ENCODE measurements around the gene DCAF15.

The DCAF15 gene

DNA sequence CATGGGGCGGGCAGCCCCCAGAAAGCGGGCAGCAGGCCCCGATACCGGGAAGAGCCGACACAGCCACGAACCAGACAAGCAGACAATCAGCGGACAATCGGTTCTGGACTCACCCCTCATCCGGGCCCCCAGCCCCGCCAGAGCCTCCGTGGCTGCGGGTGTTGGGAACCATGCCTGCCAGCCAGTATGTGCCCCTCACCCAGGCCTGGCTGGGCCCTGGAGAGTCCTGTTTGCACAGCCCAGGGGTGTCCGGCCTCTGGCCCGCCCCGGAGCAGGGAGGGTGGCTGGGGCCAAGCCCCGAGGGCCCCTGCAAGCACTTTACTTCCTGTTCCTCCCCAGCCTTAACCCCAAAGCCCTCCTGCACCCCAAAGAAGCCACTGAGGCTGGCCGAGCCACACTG, 21.9 kb upstream of the DCAF15 start:
- no peak for DNase-seq (ENCODE audit: low read depth)

DNA sequence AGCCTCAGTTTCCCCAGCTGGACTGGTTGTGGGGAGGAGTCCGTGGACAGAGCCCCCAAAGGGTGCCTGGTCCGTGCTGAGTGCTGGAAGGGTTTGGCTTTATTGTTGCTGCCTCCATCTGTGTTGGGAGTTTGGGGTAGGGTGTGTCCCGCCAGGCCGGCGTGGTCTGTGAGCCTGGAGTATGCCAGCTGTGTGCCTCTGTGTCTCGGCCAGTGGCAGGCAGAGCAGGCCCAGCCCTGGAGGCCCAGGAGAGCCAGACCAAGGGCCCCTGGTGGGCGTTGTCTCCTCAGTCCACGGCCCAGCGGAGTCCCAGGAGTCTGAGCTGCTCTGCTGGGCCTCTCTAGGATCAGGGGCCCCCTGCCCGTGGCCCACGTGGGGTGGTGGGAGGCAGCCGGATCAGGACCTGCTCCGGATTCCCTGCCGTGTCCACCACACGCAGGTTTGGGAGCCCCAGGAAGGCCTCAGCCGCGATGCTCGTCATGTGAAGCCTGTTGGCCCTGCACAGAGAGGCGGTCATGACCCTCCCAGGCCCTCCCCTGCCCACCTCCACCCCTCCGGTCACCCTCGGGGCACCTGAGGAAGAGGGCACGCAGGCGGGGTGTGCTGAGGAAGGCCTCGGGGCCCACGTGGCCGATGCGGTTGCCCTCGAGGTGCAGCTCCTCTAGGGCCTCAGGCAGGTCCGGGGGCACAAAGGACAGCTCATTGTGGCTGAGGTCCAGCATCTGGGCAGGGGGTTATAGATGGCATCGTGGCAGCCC, 20.7 kb upstream of the DCAF15 start:
- no peak for DNase-seq (ENCODE audit: low read depth)

DNA sequence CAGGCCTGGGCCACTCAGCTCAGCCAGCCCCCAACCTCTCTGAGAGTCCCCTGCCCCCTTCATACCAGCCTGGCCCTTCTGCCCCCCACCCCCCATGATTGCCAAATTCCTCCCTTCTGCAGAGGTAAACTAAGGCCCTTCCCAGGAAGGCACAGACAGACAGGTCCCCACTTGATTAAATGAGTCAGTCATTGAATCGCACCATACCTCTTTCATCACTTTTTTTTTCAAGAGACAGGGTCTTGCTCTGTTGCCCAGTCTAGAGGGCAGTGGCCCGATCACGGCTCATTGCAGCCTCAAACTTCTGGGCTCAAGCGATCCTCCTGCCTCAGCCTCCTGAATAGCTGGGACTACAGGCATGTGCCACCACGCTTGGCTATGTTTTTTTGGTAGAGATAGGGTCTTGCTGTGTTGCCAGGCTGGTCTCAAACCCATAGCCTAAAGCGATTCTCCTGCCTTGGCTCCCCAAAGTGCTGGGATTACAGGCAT, 20.1 kb upstream of the DCAF15 start:
- no peak for DNase-seq (ENCODE audit: low read depth)

DNA sequence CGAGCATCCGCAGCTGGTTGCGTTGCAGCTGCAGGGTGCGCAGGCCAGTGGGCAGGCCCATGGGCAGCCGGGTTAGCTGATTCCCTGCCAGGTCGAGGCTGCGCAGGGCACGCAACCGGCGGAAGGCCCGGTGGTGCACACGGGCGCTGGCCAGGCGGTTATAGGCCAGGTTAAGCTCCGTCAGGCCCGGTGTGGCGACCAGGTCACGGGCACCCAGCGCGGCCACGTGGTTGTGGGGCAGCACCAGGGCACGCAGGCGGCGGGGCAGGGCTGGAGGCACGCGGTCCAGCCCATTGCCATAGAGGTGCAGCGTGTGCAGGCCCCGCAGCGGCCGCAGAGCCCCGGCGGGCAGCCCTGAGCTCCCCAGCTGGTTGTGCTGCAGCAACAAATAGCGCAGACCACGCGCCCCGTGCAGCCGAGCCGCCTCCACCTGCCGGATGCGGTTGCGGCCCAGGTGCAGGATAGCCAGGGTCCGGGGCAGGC, 19.4 kb upstream of the DCAF15 start:
- no peak for DNase-seq (ENCODE audit: low read depth)

DNA sequence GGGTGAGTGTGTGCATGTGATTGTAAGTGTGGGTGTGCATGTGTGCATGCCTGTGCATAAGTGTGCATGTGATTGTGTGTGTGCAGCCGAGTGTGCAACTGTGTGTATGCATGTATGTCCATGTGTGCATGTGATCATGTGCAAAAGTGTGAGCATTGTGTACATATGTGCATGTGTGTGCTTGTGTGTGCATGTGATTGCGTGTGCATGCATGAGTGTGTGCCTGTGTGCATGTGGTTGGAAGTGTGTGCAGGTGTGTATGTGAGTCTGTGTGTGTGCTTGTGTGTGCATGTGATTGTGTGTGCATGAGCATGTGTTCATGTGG, 17.6 kb upstream of the DCAF15 start:
- no peak for DNase-seq (ENCODE audit: low read depth)

DNA sequence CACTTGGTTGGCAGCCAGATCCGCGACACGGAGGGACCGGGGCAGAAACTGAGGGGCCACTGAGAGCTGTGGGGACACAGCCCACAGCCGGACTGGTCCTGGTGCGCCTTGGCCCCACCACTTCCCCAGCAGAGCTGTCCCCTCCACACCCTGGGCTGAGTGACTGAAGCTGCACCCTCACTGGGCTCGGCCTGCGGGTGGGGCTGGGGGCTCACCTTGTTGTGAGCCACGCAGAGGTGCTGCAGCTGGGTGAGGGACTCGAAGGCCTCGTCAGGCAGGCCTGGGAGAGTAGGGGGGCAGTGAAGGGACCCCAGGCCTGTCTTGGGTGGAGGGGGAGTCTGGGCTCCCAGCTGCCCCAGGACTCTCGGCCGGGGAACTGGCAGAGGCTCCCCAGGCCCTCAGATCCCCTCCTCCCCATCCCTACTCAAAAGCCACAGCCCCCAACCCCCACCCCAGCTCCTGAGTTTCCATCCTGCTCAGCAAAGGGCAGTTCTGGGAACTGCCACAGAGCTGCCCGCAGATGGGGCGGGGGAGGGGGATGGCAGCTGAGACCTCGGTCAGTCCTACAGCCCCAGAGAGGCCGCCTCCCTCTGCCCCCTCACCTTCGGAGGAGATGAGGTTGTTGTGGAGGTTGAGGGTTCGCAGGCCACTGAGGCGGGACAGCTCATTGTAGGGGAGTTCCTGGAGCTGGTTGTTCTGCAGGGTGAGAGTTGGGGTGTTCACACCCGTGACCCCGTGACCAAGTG, 16.4 kb upstream of the DCAF15 start:
- DNase-seq (ENCODE audit: low read depth): no peak

DNA sequence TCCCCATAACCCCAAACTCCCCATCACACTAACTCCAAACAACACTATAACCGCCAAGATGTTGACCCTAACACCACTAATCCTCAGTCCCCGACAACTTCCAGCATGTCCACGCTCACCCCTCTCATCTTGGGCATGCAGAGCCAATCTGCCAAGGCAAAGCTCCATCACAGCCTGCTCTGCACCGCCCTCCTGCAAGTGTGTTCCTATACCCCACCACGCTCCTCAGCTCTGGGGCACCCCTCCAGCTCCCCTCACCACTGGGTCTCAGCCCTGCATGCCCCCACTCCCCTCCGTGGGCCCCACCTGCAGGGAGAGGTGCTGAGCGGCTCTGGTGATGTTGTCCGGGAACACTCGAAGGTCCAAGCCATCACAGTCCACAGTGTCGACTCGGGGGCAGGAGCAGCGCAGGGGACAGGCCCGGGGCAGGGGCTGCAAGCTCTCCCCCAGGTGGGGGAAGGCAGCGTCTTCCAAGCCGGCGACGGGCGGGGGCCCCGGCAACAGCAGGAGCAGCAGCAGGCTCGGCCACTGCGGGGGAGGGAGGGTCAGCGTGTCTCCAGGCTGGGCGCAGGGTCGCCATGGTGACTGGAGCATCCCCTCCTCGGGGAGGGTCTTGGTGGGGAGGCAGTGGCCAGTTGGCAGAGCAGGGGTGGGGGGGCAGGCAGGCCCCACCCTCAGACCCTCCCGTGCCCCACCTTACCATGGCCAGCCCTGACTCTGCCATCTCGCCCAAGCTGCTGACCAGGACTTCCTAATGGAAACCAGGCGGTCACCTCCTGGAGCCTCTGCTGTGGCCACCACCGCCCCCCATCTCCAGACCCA, 14.6 kb upstream of the DCAF15 start:
- DNase-seq (ENCODE audit: low read depth): no peak

DNA sequence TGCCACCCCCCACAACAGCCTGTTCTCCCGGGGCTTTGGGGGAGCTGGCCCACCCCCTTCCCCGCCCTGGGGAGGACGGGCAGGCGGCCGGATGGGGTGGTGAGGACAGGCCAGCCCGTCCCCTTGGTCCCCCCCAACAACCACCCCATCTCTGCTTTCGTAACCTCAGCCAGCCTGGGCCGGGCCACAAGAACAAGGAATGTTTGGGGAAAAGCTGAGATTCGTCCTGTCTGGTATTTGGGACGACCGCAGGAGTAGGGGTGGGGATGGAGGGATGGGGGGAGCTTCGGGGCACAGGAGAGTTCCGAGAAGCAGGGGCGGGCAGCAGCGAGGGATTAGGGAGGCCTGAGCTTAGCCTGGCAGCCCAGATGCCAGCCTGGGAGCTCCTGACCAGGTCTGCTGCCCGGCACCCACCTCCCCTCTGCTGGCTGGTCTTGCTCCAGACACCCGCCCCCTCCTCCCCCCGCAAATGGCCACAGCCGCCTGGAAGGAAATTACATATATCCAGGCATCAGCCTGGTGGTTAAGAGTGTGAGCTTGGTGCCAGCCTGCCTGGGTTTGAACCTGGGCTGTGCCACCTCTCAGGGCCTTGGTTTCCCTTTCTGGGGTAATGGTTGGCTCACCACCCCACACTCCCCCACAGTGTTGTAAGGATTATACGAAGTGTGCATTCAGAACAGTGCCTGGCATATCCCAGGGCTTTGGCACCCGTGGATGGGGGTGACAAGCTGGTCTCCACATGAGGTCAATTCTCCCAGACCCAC, 13.8 kb upstream of the DCAF15 start, which contains the start of gene PODNL1:
Gene PODNL1 (minus strand): TSS at position 117 of the 764 bp plus-strand sequence. CDS start 236 bp downstream, outside the sequence.
- DNase-seq (ENCODE audit: low read depth): no peak

DNA sequence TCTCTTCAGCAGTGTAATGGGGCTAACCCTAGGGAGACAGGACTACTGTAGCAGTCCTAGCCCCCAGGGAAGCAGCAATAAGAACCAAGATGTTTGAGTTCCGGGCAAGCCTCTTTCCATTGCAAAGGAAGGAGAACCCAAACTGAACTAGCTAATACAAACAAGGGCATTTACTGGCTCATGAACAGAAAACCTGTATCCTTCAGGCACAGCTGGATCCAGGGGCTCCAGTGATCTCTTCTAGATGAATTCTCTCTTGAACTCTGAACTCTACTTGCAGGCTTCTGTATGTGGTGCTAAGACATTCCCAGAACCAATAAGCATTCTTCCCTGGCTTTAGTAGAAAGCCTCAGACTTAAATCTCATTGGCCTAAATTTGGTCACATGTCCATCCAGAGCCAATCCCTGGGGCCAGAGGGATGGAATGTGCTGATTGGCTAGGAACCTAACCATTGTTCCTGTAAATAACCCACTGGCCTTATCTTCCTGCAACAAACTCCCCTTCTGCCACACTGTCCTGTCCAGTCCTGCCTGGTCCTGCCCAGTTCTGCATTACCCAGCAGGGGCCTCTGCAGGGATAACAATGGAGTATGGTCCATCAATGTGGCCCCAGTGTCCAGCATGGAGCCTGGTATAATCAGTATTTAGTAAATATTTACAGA, 10.2 kb upstream of the DCAF15 start:
- DNase-seq (ENCODE audit: low read depth): no peak

DNA sequence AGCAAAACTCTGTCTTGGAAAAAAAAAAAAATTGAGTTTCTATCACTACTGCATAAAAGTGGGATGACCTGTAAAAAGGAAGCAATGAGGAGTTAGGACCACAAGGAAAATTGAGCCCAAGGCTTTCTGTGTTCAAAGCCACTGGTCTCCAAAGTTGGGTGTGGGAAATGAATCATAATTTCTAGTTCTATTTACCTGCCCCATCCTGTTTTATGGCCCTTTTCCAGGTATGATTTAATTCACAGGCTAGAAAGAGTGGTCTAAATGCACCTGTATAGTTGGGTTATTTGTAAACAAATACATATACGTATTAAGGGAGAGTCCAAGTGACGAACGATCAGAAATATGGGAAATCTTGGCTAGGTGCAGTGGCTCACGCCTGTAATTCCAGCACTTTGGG, 5.9 kb upstream of the DCAF15 start:
- no peak for DNase-seq (ENCODE audit: low read depth)

DNA sequence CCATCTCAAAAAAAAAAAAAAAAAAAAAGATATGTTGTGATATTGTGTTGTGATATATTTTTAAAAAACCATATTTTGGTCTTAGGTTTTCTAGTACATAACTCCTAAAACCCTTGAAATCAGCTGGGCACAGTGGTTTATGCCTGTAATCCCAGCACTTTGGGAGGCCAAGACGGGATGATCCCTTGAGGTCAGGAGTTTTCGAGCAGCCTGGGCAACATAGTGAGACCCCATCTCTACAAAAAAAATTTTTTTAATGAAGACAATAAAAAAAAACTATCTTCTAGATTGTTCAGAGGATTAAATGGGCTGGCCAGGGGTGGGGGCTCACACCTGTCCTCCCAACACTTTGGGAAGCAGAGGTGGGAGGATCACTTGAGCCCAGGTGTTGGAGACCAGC, 1.3 kb upstream of the DCAF15 start:
- no peak for DNase-seq (ENCODE audit: low read depth)

DNA sequence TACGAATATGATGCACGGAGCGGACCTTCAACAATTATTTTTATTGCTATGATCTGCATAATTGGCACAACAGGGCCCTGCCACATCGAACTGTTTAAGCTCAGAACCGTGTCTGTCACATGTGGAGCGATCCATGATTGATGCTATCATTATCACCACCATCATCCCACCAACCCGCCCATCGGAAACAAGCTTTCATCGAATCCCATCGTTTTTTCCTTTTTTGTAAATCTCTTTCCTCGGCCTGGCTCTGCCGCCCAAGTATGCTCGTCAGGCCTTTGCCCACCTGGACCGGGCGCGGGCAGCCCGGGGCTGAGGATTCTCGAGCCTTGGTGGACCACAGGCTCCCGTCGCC, 533 bp upstream of the DCAF15 start:
- DNase-seq (ENCODE audit: low read depth): no peak

DNA sequence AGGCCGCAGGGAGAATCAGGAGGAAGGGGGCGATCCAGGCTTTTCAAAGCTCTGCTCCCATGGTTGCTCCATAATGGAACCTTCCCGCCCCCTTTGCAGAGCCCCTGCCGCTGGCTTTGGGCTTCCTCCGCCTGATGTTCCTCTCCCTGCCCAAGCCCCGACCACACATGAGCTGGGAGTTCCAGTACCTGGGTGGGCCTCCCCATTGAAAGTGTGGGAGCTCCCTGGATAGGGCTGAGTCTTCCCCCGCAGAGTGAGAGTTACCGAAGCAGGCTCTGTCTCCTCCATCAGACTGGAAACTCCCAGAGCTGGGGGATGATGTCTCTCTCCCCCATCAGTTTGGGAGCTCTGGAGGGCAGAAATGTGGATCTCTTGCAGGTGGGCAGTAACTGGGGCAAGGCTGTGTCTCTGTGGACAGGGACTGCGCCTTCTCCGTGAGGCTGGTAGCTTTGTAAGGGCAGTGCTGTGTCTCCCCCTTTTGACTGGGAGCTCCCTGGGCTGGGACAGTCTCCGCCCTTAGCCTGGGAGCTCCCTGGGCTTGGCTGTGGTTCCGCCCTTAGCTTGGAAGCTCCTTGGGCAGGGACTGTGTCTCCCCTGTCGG, 722 bp downstream of the DCAF15 start:
- DNase-seq (ENCODE audit: low read depth): no peak

DNA sequence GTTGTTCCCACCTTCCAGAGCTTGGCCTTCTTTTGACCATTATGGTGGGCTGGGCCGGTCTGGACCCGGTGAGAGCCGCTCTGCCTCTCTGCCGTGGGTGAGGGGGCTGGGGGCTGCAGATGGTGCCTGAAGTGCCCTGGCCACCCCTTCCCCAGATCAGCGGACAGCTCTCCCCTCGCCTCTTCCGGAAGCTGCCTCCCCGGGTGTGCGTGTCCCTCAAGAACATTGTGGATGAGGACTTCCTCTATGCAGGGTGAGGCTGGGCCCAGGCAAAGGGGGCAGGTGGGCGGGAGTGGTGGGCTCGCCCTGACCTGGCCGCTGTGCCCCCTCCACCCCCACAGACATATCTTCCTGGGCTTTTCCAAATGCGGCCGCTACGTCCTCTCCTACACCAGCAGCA, 1.9 kb downstream of the DCAF15 start:
- no peak for DNase-seq (ENCODE audit: low read depth)

DNA sequence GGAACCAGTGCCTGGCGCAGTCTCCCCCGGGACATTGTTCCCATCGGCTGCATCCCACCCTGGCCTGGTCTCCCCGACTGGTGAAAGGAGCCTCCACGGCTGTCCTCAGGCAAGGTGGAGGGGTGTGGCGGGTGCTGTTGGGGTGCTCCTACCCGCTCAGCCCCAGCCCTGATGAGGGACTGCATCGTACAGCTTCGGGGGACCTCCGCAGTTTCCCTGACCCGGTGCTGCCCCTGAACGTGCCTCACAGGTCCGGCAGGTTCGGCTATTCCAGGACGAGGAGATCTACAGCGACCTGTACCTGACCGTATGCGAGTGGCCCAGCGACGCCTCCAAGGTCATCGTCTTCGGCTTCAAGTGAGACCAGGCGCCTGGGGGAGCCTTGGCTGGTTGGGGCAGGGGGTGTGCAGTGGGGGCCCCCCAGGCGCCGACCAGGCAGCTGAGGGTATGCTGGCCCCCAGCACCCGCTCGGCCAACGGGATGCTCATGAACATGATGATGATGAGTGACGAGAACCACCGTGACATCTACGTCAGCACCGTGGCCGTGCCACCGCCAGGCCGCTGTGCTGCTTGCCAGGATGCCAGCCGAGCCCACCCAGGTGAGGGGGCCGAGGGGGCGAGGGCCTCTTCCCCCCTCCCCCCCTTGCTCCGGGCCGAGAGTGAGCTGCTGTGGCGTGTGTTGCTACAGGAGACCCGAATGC, 3.5 kb downstream of the DCAF15 start:
- no peak for DNase-seq (ENCODE audit: low read depth)

DNA sequence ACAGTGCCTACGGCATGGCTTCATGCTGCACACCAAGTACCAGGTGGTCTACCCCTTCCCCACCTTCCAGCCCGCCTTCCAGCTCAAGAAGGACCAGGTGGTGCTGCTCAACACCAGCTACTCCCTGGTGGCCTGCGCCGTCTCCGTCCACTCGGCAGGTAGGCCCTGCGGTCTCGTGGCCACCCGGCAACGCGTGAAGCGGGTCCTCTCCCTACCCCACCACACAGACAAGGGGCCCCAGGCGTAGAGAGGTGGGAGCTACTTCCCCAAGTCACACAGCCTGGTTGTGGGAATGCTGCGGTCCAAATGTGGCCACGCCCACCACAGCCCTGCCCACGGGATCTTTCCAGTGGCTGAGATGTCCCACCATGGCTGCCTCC, 4.0 kb downstream of the DCAF15 start:
- no peak for DNase-seq (ENCODE audit: low read depth)

DNA sequence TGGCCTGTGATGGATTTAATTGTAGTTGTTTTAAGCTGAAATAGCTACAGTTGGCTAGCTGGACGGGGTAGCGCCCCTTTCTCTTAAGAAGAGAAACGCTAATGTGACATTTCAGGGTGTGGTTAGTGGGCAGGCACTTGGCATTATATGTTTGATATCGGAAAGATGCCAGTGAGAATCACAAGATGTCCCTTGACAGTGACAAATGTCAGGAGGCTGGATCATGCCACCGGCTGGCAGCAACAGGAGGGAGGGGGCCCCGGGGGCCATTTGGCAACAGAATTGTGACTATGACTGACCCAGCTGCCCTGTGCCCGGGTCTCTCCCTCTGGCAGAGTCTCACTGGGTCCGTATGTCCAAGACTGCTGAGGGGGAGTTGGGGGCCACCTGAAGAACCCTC, 4.7 kb downstream of the DCAF15 start:
- DNase-seq (ENCODE audit: low read depth): no peak

DNA sequence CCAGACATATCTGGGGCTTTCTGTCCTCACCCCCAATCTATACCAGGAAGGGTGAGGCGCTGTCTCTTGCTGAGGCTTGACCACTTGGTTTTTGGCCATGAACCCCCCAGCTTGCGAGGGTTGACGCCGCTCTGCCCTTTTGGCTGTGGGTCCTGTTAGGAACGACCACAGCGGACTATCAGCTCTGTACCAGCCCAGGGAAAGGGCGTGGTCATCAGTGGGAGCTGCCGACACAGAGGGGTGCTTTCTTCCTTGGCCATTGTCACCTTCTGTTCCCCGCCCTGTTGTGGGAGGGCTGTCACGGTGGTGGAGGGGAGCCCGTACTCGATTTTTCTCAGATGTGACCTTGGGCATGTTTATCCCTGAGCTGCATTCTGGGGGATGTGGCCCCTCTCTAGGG, 5.7 kb downstream of the DCAF15 start:
- no peak for DNase-seq (ENCODE audit: low read depth)

DNA sequence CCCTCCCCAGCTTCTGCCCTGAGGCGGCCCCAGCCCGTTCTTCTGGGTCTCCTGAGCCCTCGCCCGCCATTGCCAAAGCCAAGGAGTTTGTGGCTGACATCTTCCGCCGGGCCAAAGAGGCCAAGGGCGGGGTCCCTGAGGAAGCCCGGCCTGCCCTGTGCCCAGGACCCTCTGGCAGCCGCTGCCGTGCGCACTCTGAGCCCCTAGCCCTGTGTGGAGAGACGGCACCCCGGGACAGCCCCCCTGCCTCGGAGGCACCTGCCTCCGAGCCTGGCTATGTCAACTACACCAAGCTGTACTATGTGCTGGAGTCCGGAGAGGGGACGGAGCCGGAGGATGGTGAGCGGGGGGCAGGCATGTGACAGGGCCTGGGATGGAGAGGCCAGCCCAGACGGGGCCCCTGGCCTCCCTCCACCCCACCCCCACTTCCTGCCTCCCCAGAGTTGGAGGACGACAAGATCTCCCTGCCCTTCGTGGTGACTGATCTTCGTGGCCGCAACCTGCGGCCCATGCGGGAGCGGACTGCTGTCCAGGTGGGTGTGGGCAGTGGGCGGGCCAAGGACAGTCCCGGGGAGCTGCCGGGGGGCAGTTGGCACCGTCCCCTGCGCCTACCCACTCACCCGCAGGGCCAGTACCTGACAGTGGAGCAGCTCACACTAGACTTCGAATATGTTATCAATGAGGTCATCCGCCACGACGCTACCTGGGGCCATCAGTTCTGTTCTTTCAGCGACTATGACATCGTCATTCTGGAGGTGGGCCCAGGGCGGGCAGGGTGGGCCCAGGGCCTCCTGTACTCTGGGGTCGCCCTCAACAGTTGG, 7.0 kb downstream of the DCAF15 start:
- no peak for DNase-seq (ENCODE audit: low read depth)
